GM19351 (cell line): ENCODE results near the gene ADAMTS17.

Experiments
- ATAC-seq: cut with Tn5 transposase; IDR thresholded peaks from one replicate; pipeline ENCODE4 v1.9.1; 2021; ENCODE audit warnings: mild to moderate bottlenecking, moderate library complexity; ENCODE audit not compliant: unreplicated experiment

ADAMTS17 gene

GRCh38 chr15:99963096-99963825 lies 378.5 kb downstream of the ADAMTS17 start:
- ATAC-seq, result no peak

- ATAC-seq, result no peak
Measured at GRCh38 chr15:99962006-99962561, 379.7 kb downstream of the ADAMTS17 start.

GRCh38 chr15:99961011-99961441 lies 380.7 kb downstream of the ADAMTS17 start:
- no peak for ATAC-seq

GRCh38 chr15:99959326-99959725 lies 382.4 kb downstream of the ADAMTS17 start:
- ATAC-seq, result no peak

- no peak for ATAC-seq
Measured at GRCh38 chr15:99958426-99959097, 383.2 kb downstream of the ADAMTS17 start.

- ATAC-seq, result no peak
Measured at GRCh38 chr15:99957642-99958013, 384.1 kb downstream of the ADAMTS17 start.

- ATAC-seq, result no peak
Measured at GRCh38 chr15:99956820-99957641, 384.7 kb downstream of the ADAMTS17 start.

GRCh38 chr15:99956022-99956775 lies 385.6 kb downstream of the ADAMTS17 start:
- ATAC-seq, result no peak

GRCh38 chr15:99955532-99955931 lies 386.2 kb downstream of the ADAMTS17 start:
- ATAC-seq, result no peak

GRCh38 chr15:99955181-99955525 lies 386.6 kb downstream of the ADAMTS17 start:
- ATAC-seq, result no peak

GRCh38 chr15:99954361-99955180 lies 387.2 kb downstream of the ADAMTS17 start:
- ATAC-seq, result no peak

- no peak for ATAC-seq
Measured at GRCh38 chr15:99953886-99954285, 387.9 kb downstream of the ADAMTS17 start.

- no peak for ATAC-seq
Measured at GRCh38 chr15:99951511-99951910, 390.3 kb downstream of the ADAMTS17 start.

GRCh38 chr15:99944131-99944530 lies 397.6 kb downstream of the ADAMTS17 start:
- ATAC-seq, result no peak

- no peak for ATAC-seq
Measured at GRCh38 chr15:99943466-99943865, 398.3 kb downstream of the ADAMTS17 start.

- no peak for ATAC-seq
Measured at GRCh38 chr15:99932676-99933402, 408.9 kb downstream of the ADAMTS17 start.

GRCh38 chr15:99931703-99932603 lies 409.8 kb downstream of the ADAMTS17 start:
- ATAC-seq, result no peak

- no peak for ATAC-seq
Measured at GRCh38 chr15:99930696-99931095, 411.1 kb downstream of the ADAMTS17 start.
